OCI-LY7 (cell line): ENCODE data around the gene SP100. TPM values are rescaled to one million over a fixed set of nuclear protein-coding genes. Genes with fewer than 3 reads are reported as not detected.

Experiments
- BruUV-seq: library from RNA; stranded (reverse); fragments of 400-500 nt; replicated peaks from 2 replicates; lab custom pipeline; 2021; lab: Mats Ljungman, UMichigan
- CTCF ChIA-PET: fragments of 300-600 bp; sonication (Branson Sonifier 250); formaldehyde crosslinking; loops from one replicate; lab custom pipeline; 2022; ENCODE audit warnings: antibody characterized with exemption; ENCODE audit not compliant: unreplicated experiment; lab: Charles Lee
- POLR2A ChIA-PET: fragments of 300-600 bp; sonication (Branson Sonifier 250); formaldehyde crosslinking; loops from one replicate; lab custom pipeline; 2022; ENCODE audit warnings: antibody characterized with exemption; lab: Charles Lee
- DNase-seq: peaks from one replicate; pipeline ENCODE4 v3.0.0-alpha.2; 2015; ENCODE audit warnings: low spot score
- H2AFZ ChIP-seq: fragments of 200-600 bp; sonication (generic), shearing (Covaris generic); 2 replicates; pipeline ENCODE4 v1.6.1; 2014; ENCODE audit warnings: mild to moderate bottlenecking, antibody characterized with exemption, low read length, moderate library complexity
- H3K27ac ChIP-seq: fragments of 200-600 bp; sonication (generic); 2 replicates; pipeline ENCODE4 v1.5.1; 2014; ENCODE audit warnings: mixed run types, low read depth, mild to moderate bottlenecking, moderate library complexity, low read length, inconsistent platforms; ENCODE audit not compliant: poor library complexity, severe bottlenecking
- H3K36me3 ChIP-seq: fragments of 200-600 bp; sonication (generic); 2 replicates; pipeline ENCODE4 v1.6.1; 2014; ENCODE audit warnings: mild to moderate bottlenecking, antibody characterized with exemption, low read length, moderate library complexity, mixed read lengths; ENCODE audit not compliant: insufficient read depth
- H3K4me1 ChIP-seq: fragments of 200-600 bp; sonication (generic); 2 replicates; pipeline ENCODE4 v1.5.1; 2014; ENCODE audit warnings: mild to moderate bottlenecking, low read length; ENCODE audit not compliant: insufficient read depth, poor library complexity, severe bottlenecking
- H3K4me2 ChIP-seq: fragments of 200-600 bp; sonication (generic); 2 replicates; pipeline ENCODE4 v1.6.1; 2014; ENCODE audit warnings: mild to moderate bottlenecking, low read length
- H3K4me3 ChIP-seq: fragments of 200-600 bp; sonication (generic); 2 replicates; pipeline ENCODE4 v1.5.1; 2014; ENCODE audit warnings: mild to moderate bottlenecking, low read depth, low read length; ENCODE audit not compliant: poor library complexity, severe bottlenecking
- H3K79me2 ChIP-seq: fragments of 200-600 bp; sonication (generic); 2 replicates; pipeline ENCODE4 v1.6.1; 2016; ENCODE audit warnings: low read depth, mild to moderate bottlenecking, low read length, moderate library complexity, mixed read lengths; ENCODE audit not compliant: insufficient read depth
- H3K9me2 ChIP-seq: fragments of 200-600 bp; sonication (generic); 2 replicates; pipeline ENCODE4 v1.6.1; 2016; ENCODE audit warnings: mild to moderate bottlenecking, low read length, mixed read lengths; ENCODE audit not compliant: insufficient read depth
- H3K9me3 ChIP-seq: fragments of 200-600 bp; sonication (generic); 2 replicates; pipeline ENCODE4 v1.6.1; 2014; ENCODE audit warnings: mild to moderate bottlenecking, mixed run types, low read length, mixed read lengths
- H4K20me1 ChIP-seq: fragments of 200-600 bp; sonication (generic); 2 replicates; pipeline ENCODE4 v1.6.1; 2014; ENCODE audit warnings: mild to moderate bottlenecking, antibody characterized with exemption, low read length, moderate library complexity, mixed read lengths; ENCODE audit not compliant: insufficient read depth
- EZH2phosphoT487 ChIP-seq: fragments of 200-600 bp; sonication (generic); IDR thresholded peaks from 2 replicates; pipeline ENCODE4 v1.6.1; 2018; ENCODE audit warnings: low read depth, borderline replicate concordance, mild to moderate bottlenecking, mixed run types, antibody characterized with exemption, low read length, moderate library complexity, mixed read lengths
- intact Hi-C: fragments of 100-400 bp; cut with micrococcal nuclease; formaldehyde crosslinking; loops from one replicate; pipeline ENCODE4 v1.10.0; 2022; ENCODE audit not compliant: unreplicated experiment
- total RNA-seq, 2 experiments: library from RNA; depleted of rRNA in 1 of 2; stranded (reverse); fragments of >200 nt in 1 of 2; shearing (Covaris generic) in 1 of 2; gene quantifications; 2 replicates each; pipeline ENCODE4 v1.2.3, GENCODE V29; 2014 to 2022
- TF ChIP-seq, protein P1 (sequence below): fragments of 200-600 bp; sonication (generic); conservative IDR thresholded peaks from 2 replicates; pipeline ENCODE4 v1.5.1; 2014; ENCODE audit warnings: mild to moderate bottlenecking, antibody characterized with exemption, low read length, moderate library complexity, mixed read lengths

The SP100 gene
- total RNA-seq, 2 experiments from 2014 or later, result 44.6 to 54.5 TPM

DNA sequence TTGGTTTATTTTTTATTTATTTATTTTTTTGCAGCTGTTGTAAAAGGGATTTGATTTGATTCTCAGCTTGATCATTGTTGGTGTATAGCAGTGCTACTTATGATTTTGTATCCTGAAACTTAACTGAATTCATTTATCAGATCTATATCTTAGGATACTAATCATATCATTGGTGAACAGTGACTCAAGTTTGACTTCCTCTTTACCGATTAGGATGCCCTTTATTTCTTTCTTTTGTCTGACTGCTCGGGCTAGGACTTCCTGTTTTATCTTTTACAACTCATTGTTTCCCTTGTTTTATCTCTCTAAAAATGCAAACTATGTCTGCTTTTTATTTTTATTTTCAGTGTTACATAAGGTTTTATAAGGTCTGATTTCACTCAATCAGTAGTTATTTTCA lies 23.6 kb downstream of the SP100 start:
- ChIA-PET POLR2A (no interaction called here), CTCF (no interaction called here)
- Histone ChIP-seq H3K4me2 (peak overlapping the region; percentile 62), H3K9me2 (no peaks in the 10 kb centered on the region), H4K20me1 (no peaks in the 10 kb centered on the region), H3K79me2 (peaks cover 31% of the 10 kb centered on the region; the same call in 1 of the 2 replicates), H3K9me3 (peaks cover 14% of the 10 kb centered on the region; the same call in 1 of the 2 replicates), H2AFZ (peak overlapping the region; percentile 16; the same call in 1 of the 2 replicates), H3K27ac (peak overlapping the region; percentile 21), H3K36me3 (peaks cover 59% of the 10 kb centered on the region), H3K4me3 (peak overlapping the region; percentile 25), H3K4me1 (peaks cover 13% of the 10 kb centered on the region)
- intact Hi-C loops, result no loop called here
- peak; percentile 62 for DNase-seq
- BruUV-seq, result no TSS peak
- TF ChIP-seq, protein P1, sequence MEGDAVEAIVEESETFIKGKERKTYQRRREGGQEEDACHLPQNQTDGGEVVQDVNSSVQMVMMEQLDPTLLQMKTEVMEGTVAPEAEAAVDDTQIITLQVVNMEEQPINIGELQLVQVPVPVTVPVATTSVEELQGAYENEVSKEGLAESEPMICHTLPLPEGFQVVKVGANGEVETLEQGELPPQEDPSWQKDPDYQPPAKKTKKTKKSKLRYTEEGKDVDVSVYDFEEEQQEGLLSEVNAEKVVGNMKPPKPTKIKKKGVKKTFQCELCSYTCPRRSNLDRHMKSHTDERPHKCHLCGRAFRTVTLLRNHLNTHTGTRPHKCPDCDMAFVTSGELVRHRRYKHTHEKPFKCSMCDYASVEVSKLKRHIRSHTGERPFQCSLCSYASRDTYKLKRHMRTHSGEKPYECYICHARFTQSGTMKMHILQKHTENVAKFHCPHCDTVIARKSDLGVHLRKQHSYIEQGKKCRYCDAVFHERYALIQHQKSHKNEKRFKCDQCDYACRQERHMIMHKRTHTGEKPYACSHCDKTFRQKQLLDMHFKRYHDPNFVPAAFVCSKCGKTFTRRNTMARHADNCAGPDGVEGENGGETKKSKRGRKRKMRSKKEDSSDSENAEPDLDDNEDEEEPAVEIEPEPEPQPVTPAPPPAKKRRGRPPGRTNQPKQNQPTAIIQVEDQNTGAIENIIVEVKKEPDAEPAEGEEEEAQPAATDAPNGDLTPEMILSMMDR, result no peak
- TF ChIP-seq EZH2phosphoT487, result no peak

DNA sequence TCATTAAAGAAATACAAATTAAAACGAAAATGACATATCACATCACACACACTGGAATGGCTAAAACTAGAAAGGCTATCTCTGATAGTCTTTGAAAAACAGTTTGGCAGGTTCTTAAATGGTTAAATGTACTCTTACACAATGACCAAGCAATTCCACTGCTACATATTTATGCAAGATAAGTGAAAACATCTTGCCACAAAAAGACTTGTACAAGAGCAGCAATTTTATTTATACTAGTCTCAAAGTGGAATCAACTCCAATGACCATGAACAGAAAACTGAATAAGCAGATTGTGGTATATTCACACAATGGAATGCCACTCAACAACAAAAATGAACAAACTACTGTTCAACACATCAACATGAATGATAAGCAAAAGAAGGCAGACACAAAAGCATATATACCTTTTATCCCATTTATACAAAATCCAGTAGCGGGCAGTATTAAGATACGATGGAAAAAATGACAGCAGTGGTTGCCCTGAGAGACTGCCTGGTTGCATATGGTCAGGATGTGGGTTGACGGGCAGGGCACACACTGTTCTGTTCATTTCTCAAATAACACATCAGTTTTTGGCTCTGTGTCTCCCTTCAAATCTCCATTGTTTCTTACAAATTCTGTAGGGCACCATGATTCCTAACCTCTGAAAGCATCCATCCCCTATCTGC lies 25.4 kb downstream of the SP100 start:
- Histone ChIP-seq H3K4me1 (peaks cover 13% of the 10 kb centered on the region), H3K4me2 (no peak overlapping the region), H2AFZ (no peak overlapping the region), H3K79me2 (peaks cover 23% of the 10 kb centered on the region; the same call in 1 of the 2 replicates), H3K27ac (no peak overlapping the region), H3K4me3 (no peak overlapping the region), H4K20me1 (no peaks in the 10 kb centered on the region), H3K9me2 (no peaks in the 10 kb centered on the region), H3K36me3 (peaks cover 64% of the 10 kb centered on the region), H3K9me3 (peaks cover 2% of the 10 kb centered on the region; the same call in 1 of the 2 replicates)
- CTCF ChIA-PET, result no interaction called here
- intact Hi-C loops, result loop anchor here (2.0 to 10.0 kb wide), 3 partner anchors 25 to 237 kb away; partner anchors contain the start of gene SP100
- peak; percentile 15 for DNase-seq
- POLR2A ChIA-PET, result interaction anchor here (1.0 to 1.2 kb wide), 2 partner anchors 30 to 36 kb away, joined by 3 to 6 read pairs; no protein-coding TSS in a partner anchor
- no TSS peak for BruUV-seq
- no peak for TF ChIP-seq EZH2phosphoT487
- TF ChIP-seq, protein P1, result no peak

- ChIA-PET CTCF (no interaction called here), POLR2A (no interaction called here)
- Histone ChIP-seq H3K9me2 (no peaks in the 10 kb centered on the region), H3K4me2 (no peak overlapping the region), H4K20me1 (no peaks in the 10 kb centered on the region), H3K36me3 (peaks cover 68% of the 10 kb centered on the region), H2AFZ (no peak overlapping the region), H3K27ac (no peak overlapping the region), H3K79me2 (peaks cover 23% of the 10 kb centered on the region; the same call in 1 of the 2 replicates), H3K4me3 (no peak overlapping the region), H3K4me1 (peaks cover 30% of the 10 kb centered on the region), H3K9me3 (no peaks in the 10 kb centered on the region; the same call in 1 of the 2 replicates)
- no TSS peak for BruUV-seq
- no peak for TF ChIP-seq EZH2phosphoT487
- TF ChIP-seq, protein P1, result no peak
- no peak for DNase-seq
- intact Hi-C loops, result loop anchor here (10.0 kb wide), 2 partner anchors 161 to 239 kb away; no protein-coding TSS in a partner anchor
Observed at GRCh38 chr2:230443541-230443940, 27.5 kb downstream of the SP100 start.
